ENCODE measurements around the gene PDE1C. TPM values are rescaled to one million over a fixed set of nuclear protein-coding genes. Genes with fewer than 3 reads are reported as not detected.

The PDE1C gene
- total and polyA plus RNA-seq, 11 donors = 35.3 to 307 (median 141) TPM

- WGBS, 4 donors = 49 to 64% (median 57%) methylated on average over 5 of the region's 5 CpGs
- DNase-seq (no peak), ATAC-seq (peak in 2 of 4 donors; percentile 29 to 36)
- intact Hi-C loops (cut with DNase I) = no loop called here
- Histone ChIP-seq H3K36me3 (no peaks in the 10 kb centered on the region), H3K9me3 (no peaks in the 10 kb centered on the region), H3K27me3 (no peaks in the 10 kb centered on the region), H3K4me3 (no peak overlapping the region), H3K4me1 (peaks cover 4 to 52% (median 20%) of the 10 kb centered on the region in 12 donors), H3K27ac (peak overlapping the region in 10 of 12 donors; percentile 22 to 78 (median 48))
- TF ChIP-seq CTCF (IDR thresholded peaks at IDR 0.05) (no peak), POLR2A (IDR thresholded peaks at IDR 0.05) (no peak)
Measured at GRCh38 chr7:32089256-32089655, 19.0 kb upstream of the PDE1C start.

GRCh38 chr7:32088451-32088881 lies 18.3 kb upstream of the PDE1C start:
- Histone ChIP-seq H3K4me3 (no peak overlapping the region), H3K27me3 (no peaks in the 10 kb centered on the region), H3K9me3 (no peaks in the 10 kb centered on the region), H3K36me3 (no peaks in the 10 kb centered on the region), H3K4me1 (peaks cover 4 to 44% (median 16%) of the 10 kb centered on the region in 12 donors), H3K27ac (peak overlapping the region in 10 of 12 donors; percentile 22 to 78 (median 52))
- intact Hi-C loops (cut with DNase I) = no loop called here
- TF ChIP-seq POLR2A (IDR thresholded peaks at IDR 0.05) = no peak
- no peak for TF ChIP-seq CTCF (IDR thresholded peaks at IDR 0.05)
- peak in 3 of 4 donors; percentile 30 to 56 (median 37) for ATAC-seq
- DNase-seq = peak in 2 of 5 donors; percentile 31 to 36
- 40 to 54% (median 44%) methylated on average over 17 to 18 of the region's 18 CpGs for WGBS, 4 donors

- no peaks in the 10 kb centered on the region for H3K36me3 ChIP-seq
- DNase-seq (peak in 4 of 5 donors; percentile 66 to 85 (median 79)), ATAC-seq (peak; percentile 91 to 98 (median 96))
- no peak for TF ChIP-seq POLR2A (IDR thresholded peaks at IDR 0.05)
- no peak for TF ChIP-seq CTCF (IDR thresholded peaks at IDR 0.05)
- peak overlapping the region in 10 of 12 donors; percentile 36 to 91 (median 74) for H3K27ac ChIP-seq
- no peaks in the 10 kb centered on the region for H3K27me3 ChIP-seq
- H3K4me1 ChIP-seq = peaks cover 0 to 43% (median 17%) of the 10 kb centered on the region in 12 donors
- no peak overlapping the region for H3K4me3 ChIP-seq
- WGBS, 4 donors = 44 to 65% (median 47%) methylated on average over 6 of the region's 6 CpGs
- intact Hi-C loops (cut with DNase I) = loop anchor here in 2 of 10 donors (5.0 to 10.0 kb wide), 2 partner anchors 73 to 75 kb away; no protein-coding TSS in a partner anchor
- H3K9me3 ChIP-seq = no peaks in the 10 kb centered on the region
Measured at GRCh38 chr7:32079510-32079909, 9.3 kb upstream of the PDE1C start.

GRCh38 chr7:32078824-32079223 lies 8.6 kb upstream of the PDE1C start:
- Histone ChIP-seq H3K27ac (peak overlapping the region in 9 of 12 donors; percentile 56 to 91 (median 76)), H3K4me3 (no peak overlapping the region), H3K9me3 (no peaks in the 10 kb centered on the region), H3K4me1 (peaks cover 0 to 50% (median 17%) of the 10 kb centered on the region in 12 donors), H3K27me3 (no peaks in the 10 kb centered on the region), H3K36me3 (no peaks in the 10 kb centered on the region)
- no peak for ATAC-seq
- DNase-seq = no peak
- TF ChIP-seq POLR2A (IDR thresholded peaks at IDR 0.05) (no peak), CTCF (IDR thresholded peaks at IDR 0.05) (no peak)
- intact Hi-C loops (cut with DNase I) = loop anchor here in 2 of 10 donors (5.0 to 10.0 kb wide), 2 partner anchors 73 to 76 kb away; no protein-coding TSS in a partner anchor
- 55 to 67% (median 59%) methylated on average over 2 of the region's 2 CpGs for WGBS, 4 donors
